Pancreas (tissue), 10 donors: Measurements from ENCODE around the gene TAOK3. TPM values are rescaled to one million over a fixed set of nuclear protein-coding genes. Genes with fewer than 3 reads are reported as not detected.

Source experiments
- ATAC-seq, 4 donors: fragments of 200-7000 bp; cut with Tn5 transposase; one replicate each; pipeline versions ENCODE4 v1.8.0 to v1.9.1; 2020; ENCODE audit warnings: mild to moderate bottlenecking in 4 of 4, moderate library complexity in 4 of 4
- DNase-seq, 6 donors: peaks; one replicate each; pipeline ENCODE4 v3.0.0-alpha.2; 2020
- FAIRE-seq: peaks from 2 replicates; lab custom pipeline; 2012; peaks lifted over from hg19 to GRCh38; lab: Jason Lieb, UNC
- H3K27ac ChIP-seq, 4 donors: fragments of 200-600 bp; sonication (generic); 1 replicate in 3 of 4; 2 replicates in 1 of 4; pipeline versions ENCODE4 v1.5.0 to v1.8.0; 2020
- H3K27me3 ChIP-seq, 4 donors: fragments of 200-600 bp; one replicate each; pipeline ENCODE4 v1.8.0; 2021
- H3K36me3 ChIP-seq, 3 donors: fragments of 200-600 bp; sonication (generic) in 1 of 3; one replicate each; pipeline versions ENCODE4 v1.5.0 to v1.8.0; 2020 to 2021
- H3K4me1 ChIP-seq, 3 donors: fragments of 200-600 bp; one replicate each; pipeline ENCODE4 v1.8.0; 2021
- H3K4me3 ChIP-seq, 4 donors: fragments of 200-600 bp; sonication (generic) in 2 of 4; one replicate each; pipeline versions ENCODE4 v1.5.0 to v1.8.0; 2020 to 2021
- H3K9me3 ChIP-seq, 4 donors: fragments of 200-600 bp; one replicate each; pipeline ENCODE4 v1.8.0; 2021
- WGBS, 2 donors: extraction: QIAGEN DNeasy Blood & Tissue Kit; methylation state at CpG; one replicate each; pipeline ENCODE4 v1.1.7; 2013; 5-methylcytosine and 5-hydroxymethylcytosine counted together
- intact Hi-C, 3 donors: fragments of 100-400 bp; cut with DNase I; formaldehyde crosslinking; loops; one replicate each; pipeline versions ENCODE4 v1.11.1 to v1.14.2; 2022
- polyA plus RNA-seq, 2 donors: library from polyadenylated mRNA; stranded (reverse); fragments of 200-250 nt; gene quantifications; one replicate each; pipeline ENCODE4 v1.2.3, GENCODE V29; 2013
- total RNA-seq, 6 donors: library from RNA; stranded (reverse); fragmentation: NEBNext Ultra II Directional in 4 of 6; extraction: Animal tissue kit (Norgen Biotek cat#: 25700) in 4 of 6; gene quantifications; one replicate each; pipeline versions ENCODE4 v1.2.1 to v1.2.4, GENCODE V29; 2021 to 2023
- TF ChIP-seq, protein P1 (sequence below), 4 donors: fragments of 200-600 bp; sonication (generic) in 3 of 4; IDR thresholded peaks; one replicate each; pipeline versions ENCODE4 v1.5.0 to v1.8.0; 2021; ENCODE audit warnings: antibody characterized with exemption in 4 of 4
- donor health status: healthy with polysubstance abuse.
- donor health status: DM: no; HTN: no; CAD: no; lungs with moderate emphysema.
- donor health status: DM: no; HTN: no; CAD: no.
- donor health status: control.
- donor health status: control.
- donor health status: Bipolar disorder and iron deficiency.
- donor health status: DM: yes; HTN: yes; CAD: no.
- donor health status: DM: no; HTN: no; CAD: no.
- donor health status: DM: no; HTN: no; CAD: no.
- donor health status: DM: yes; HTN: yes; CAD: no.

The TAOK3 gene
- total and polyA plus RNA-seq, 8 donors: 7.9 to 21.0 (median 11.4) TPM

DNA sequence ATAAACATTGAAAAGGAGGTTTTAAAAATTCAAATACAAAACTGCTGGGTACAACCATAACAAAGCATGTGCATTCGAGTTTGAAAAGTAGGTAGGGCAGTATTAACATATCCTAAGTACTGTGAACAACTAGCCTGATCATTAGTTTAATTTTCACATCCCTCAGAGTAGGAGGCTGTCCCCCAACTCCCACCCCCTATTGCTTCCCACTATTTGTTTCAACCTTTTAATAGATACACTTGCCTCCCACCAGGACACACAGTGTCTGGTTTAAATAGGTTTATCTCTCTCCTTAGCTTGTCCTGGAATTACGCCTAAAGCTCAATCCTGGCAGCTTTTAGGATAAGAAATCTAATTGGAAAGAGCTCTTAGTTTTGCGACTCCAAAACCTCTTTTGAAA is 2.1 kb downstream of the TAOK3 start:
- WGBS, 2 donors: 13 to 14% methylated on average over 3 of the region's 3 CpGs
- FAIRE-seq: no peak
- intact Hi-C loops: loop anchor here in 1 of 3 donors (10.0 kb wide), 3 partner anchors 186 to 496 kb away; no protein-coding TSS in a partner anchor

DNA sequence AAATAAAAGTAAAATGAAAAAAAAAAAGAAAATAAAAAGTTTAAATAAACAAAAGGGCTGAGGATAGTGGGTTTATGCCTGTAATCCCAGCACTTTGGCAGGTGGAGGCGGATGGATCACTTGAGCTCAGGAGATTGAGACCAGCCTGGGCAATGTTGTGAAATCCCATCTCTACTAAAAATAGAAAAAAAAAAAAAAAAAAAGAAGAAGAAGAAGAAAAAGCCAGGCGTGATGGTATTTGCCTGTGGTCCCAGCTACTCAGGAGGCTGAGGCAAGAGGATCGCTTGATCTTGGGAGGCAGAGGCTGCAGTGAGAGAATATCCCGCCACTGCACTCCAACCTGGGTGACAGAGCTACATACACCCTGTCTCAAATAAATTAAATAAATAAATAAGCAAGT is 3.9 kb downstream of the TAOK3 start:
- Histone ChIP-seq H3K27ac (no peak overlapping the region), H3K36me3 (no peaks in the 10 kb centered on the region), H3K9me3 (no peaks in the 10 kb centered on the region), H3K27me3 (no peaks in the 10 kb centered on the region), H3K4me1 (peaks cover 3 to 5% (median 5%) of the 10 kb centered on the region in 3 donors), H3K4me3 (no peak overlapping the region)
- WGBS, 2 donors: 94 to 95% methylated on average over 4 of the region's 4 CpGs
- no peak for ATAC-seq
- TF ChIP-seq, protein P1, sequence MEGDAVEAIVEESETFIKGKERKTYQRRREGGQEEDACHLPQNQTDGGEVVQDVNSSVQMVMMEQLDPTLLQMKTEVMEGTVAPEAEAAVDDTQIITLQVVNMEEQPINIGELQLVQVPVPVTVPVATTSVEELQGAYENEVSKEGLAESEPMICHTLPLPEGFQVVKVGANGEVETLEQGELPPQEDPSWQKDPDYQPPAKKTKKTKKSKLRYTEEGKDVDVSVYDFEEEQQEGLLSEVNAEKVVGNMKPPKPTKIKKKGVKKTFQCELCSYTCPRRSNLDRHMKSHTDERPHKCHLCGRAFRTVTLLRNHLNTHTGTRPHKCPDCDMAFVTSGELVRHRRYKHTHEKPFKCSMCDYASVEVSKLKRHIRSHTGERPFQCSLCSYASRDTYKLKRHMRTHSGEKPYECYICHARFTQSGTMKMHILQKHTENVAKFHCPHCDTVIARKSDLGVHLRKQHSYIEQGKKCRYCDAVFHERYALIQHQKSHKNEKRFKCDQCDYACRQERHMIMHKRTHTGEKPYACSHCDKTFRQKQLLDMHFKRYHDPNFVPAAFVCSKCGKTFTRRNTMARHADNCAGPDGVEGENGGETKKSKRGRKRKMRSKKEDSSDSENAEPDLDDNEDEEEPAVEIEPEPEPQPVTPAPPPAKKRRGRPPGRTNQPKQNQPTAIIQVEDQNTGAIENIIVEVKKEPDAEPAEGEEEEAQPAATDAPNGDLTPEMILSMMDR (IDR thresholded peaks at IDR 0.05): no peak
- intact Hi-C loops: no loop called here
- no peak for DNase-seq
- no peak for FAIRE-seq

More for the DNA sequence above, 2.1 kb downstream of the TAOK3 start:
- Histone ChIP-seq H3K27me3 (no peaks in the 10 kb centered on the region), H3K4me3 (peak overlapping the region in 2 of 4 donors; percentile 68 to 89), H3K4me1 (peaks cover 7 to 9% (median 8%) of the 10 kb centered on the region in 3 donors), H3K27ac (no peak overlapping the region), H3K9me3 (no peaks in the 10 kb centered on the region), H3K36me3 (no peaks in the 10 kb centered on the region)
- no peak for ATAC-seq
- TF ChIP-seq, protein P1 (IDR thresholded peaks at IDR 0.05): no peak
- DNase-seq: no peak

DNA sequence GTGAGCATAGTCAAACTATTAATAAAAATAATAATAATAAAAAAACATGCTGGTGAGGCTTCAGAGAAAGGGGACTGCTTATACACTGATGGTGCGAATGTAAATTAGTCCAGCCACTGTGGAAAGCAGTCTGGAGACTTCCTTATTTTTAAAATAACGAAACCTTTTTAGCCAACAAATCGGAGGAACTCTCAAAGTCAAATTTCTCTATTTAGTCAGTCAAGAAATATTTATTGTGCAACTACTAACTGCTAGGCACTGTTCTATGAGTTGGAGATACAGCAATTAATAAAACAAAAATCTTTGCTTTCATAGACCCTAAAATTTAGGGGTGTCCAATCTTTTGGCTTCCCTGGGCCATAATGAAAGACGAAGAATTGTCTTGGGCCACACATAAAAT is 10.8 kb downstream of the TAOK3 start:
- ATAC-seq (no peak), FAIRE-seq (no peak), DNase-seq (no peak)
- intact Hi-C loops: no loop called here
- Histone ChIP-seq H3K4me3 (no peak overlapping the region), H3K4me1 (peaks cover 0 to 18% (median 15%) of the 10 kb centered on the region in 3 donors), H3K27me3 (no peaks in the 10 kb centered on the region), H3K36me3 (no peaks in the 10 kb centered on the region), H3K9me3 (no peaks in the 10 kb centered on the region), H3K27ac (no peak overlapping the region)
- WGBS, 2 donors: 92 to 96% methylated on average over 4 of the region's 4 CpGs
- TF ChIP-seq, protein P1 (IDR thresholded peaks at IDR 0.05): no peak

DNA sequence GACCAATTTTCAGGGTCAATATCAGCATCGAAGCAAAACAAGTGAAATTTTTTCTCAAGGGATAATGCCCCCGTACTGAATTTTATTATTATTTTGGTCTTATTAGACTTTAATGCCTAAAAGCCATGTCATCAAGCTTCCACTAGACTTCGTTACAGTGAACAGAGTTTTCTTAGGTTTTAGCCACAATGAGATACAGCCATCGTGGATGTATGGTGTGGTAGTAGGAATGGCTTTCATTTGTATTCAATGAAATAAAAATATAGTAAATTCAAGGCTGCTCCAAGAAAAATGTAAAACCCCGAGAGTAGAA is 11.7 kb downstream of the TAOK3 start:
- peaks cover 0 to 23% (median 18%) of the 10 kb centered on the region in 3 donors for H3K4me1 ChIP-seq

DNA sequence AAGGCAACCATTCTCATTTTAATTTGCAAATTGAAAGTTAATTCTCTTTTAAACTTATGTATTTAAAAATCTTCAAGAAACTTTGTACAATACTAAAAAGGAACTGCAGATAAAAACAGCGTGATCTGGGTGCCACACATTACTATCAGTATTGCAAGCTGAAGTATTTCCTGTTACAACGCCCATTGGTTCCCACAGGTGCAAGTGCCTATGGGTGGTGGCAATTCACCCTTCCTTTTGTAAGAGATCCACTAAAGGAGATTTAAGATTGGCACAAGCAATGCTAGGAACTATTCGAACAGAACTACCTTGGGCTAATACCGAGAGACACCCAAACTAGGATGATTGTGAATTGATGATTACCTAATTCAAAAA is 13.2 kb downstream of the TAOK3 start:
- Histone ChIP-seq H3K36me3 (no peaks in the 10 kb centered on the region), H3K27ac (peak overlapping the region in 2 of 4 donors; percentile 2 to 33), H3K27me3 (no peaks in the 10 kb centered on the region), H3K9me3 (no peaks in the 10 kb centered on the region), H3K4me1 (peaks cover 0 to 29% (median 18%) of the 10 kb centered on the region in 3 donors), H3K4me3 (no peak overlapping the region)
- FAIRE-seq: no peak
- TF ChIP-seq, protein P1 (IDR thresholded peaks at IDR 0.05): no peak
- ATAC-seq: no peak
- intact Hi-C loops: no loop called here
- DNase-seq: no peak
- 62 to 69% methylated on average over 4 of the region's 4 CpGs for WGBS, 2 donors

More for the DNA sequence above, 11.7 kb downstream of the TAOK3 start:
- ATAC-seq (no peak), DNase-seq (no peak), FAIRE-seq (no peak)
- intact Hi-C loops: no loop called here
- H3K27me3 ChIP-seq: no peaks in the 10 kb centered on the region
- H3K4me3 ChIP-seq: no peak overlapping the region
- TF ChIP-seq, protein P1 (IDR thresholded peaks at IDR 0.05): no peak
- 92 to 93% methylated on average over 5 of the region's 5 CpGs for WGBS, 2 donors
- H3K27ac ChIP-seq: peak overlapping the region in 1 of 4 donors; percentile 15
- H3K9me3 ChIP-seq: no peaks in the 10 kb centered on the region
- no peaks in the 10 kb centered on the region for H3K36me3 ChIP-seq
